ENCODE data around the gene TMEM205.
A peak's percentile ranks its signal among the peaks of the same experiment; 100 is the strongest.

Gene TMEM205

GRCh38 chr19:11295180-11295579 lies 50.9 kb downstream of the TMEM205 start:
- no peak for DNase-seq (ENCODE audit: low read depth)
- no peak overlapping the region for H3K4me3 ChIP-seq (ENCODE audit: low read depth, low read length)
- TF ChIP-seq CTCF (conservative IDR thresholded peaks at IDR 0.05; ENCODE audit: low read depth, low read length) = no peak

- TF ChIP-seq CTCF (conservative IDR thresholded peaks at IDR 0.05; ENCODE audit: low read depth, low read length) = peak; percentile 90
Observed at GRCh38 chr19:11293433-11294389, 52.4 kb downstream of the TMEM205 start.

More at GRCh38 chr19:11293433-11294389, 52.4 kb downstream of the TMEM205 start:
- peak; percentile 92 for DNase-seq (ENCODE audit: low read depth)
- peak overlapping the region; percentile 34 for H3K4me3 ChIP-seq (ENCODE audit: low read depth, low read length)

Data from choroid plexus epithelial cell (primary cell).